Colonic mucosa (tissue), 4 donors: ENCODE data around the gene TMEM179. TPM values are rescaled to one million over a fixed set of nuclear protein-coding genes. Genes with fewer than 3 reads are reported as not detected.

Source experiments
- DNase-seq: peaks from one replicate; pipeline ENCODE4 v3.0.0-alpha.2; 2020
- H3K27ac ChIP-seq: fragments of 200-600 bp; one replicate; pipeline ENCODE4 v1.8.0; 2021
- H3K27me3 ChIP-seq: fragments of 200-600 bp; one replicate; pipeline ENCODE4 v1.8.0; 2021
- H3K36me3 ChIP-seq: fragments of 200-600 bp; one replicate; pipeline ENCODE4 v1.8.0; 2021
- H3K4me1 ChIP-seq: fragments of 200-600 bp; one replicate; pipeline ENCODE4 v1.8.0; 2021; ENCODE audit warnings: mild to moderate bottlenecking
- H3K4me3 ChIP-seq: fragments of 200-600 bp; one replicate; pipeline ENCODE4 v1.8.0; 2021
- H3K9ac ChIP-seq, 2 donors: one replicate each; pipeline ENCODE4 v1.7.0; 2013; ENCODE audit warnings: control low read depth in 2 of 2, low read depth in 2 of 2, low read length in 2 of 2
- H3K9me3 ChIP-seq: fragments of 200-600 bp; one replicate; pipeline ENCODE4 v1.8.0; 2021
- intact Hi-C: fragments of 100-400 bp; cut with DNase I; formaldehyde crosslinking; loops from one replicate; pipeline ENCODE4 v1.14.1; 2022
- total RNA-seq, 2 donors: library from RNA; stranded (reverse); fragmentation: NEBNext Ultra II Directional in 1 of 2; extraction: Animal tissue kit (Norgen Biotek cat#: 25700) in 1 of 2; gene quantifications; one replicate each; pipeline ENCODE4 v1.2.1, GENCODE V29; 2021
- TF ChIP-seq, protein P1 (sequence below): fragments of 200-600 bp; IDR thresholded peaks from one replicate; pipeline ENCODE4 v1.8.0; 2022; ENCODE audit warnings: antibody characterized with exemption, mild to moderate bottlenecking
- donor health status: healthy.
- donor health status: DM: no; HTN: no; CAD: no.
- donor health status: DM: no; HTN: no; CAD: no.

The TMEM179 gene
- total RNA-seq, 2 donors from 2014 or later = 0.69 TPM; not detected in 1

DNA sequence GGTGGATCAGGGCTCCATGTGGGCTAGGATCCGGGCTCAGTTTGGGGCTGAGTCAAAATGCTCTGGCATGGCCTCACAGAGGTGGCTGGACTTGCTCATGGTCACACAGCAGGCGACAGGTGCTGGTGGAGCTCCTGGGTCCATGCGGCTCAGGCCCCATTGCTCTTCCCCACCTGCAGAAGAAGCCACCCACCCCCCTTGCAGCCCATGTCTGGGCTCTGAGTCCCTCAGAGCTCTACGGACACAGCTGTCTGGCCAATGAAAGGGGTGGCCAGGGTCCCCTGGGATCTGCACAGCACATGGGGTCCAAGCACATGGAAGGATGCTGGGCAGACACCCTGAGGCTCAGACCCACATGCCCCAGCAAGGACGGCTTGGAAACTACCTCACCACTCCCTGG is 42.0 kb downstream of the TMEM179 start:
- H3K27ac ChIP-seq = no peak overlapping the region
- H3K4me3 ChIP-seq = no peak overlapping the region
- H3K9ac ChIP-seq = no peak overlapping the region
- no peaks in the 10 kb centered on the region for H3K4me1 ChIP-seq
- intact Hi-C loops = loop anchor here (2.0 to 10.0 kb wide), 2 partner anchors 426 to 468 kb away; no protein-coding TSS in a partner anchor
- no peak for DNase-seq
- no peaks in the 10 kb centered on the region for H3K9me3 ChIP-seq
- H3K27me3 ChIP-seq = no peaks in the 10 kb centered on the region
- TF ChIP-seq, protein P1, sequence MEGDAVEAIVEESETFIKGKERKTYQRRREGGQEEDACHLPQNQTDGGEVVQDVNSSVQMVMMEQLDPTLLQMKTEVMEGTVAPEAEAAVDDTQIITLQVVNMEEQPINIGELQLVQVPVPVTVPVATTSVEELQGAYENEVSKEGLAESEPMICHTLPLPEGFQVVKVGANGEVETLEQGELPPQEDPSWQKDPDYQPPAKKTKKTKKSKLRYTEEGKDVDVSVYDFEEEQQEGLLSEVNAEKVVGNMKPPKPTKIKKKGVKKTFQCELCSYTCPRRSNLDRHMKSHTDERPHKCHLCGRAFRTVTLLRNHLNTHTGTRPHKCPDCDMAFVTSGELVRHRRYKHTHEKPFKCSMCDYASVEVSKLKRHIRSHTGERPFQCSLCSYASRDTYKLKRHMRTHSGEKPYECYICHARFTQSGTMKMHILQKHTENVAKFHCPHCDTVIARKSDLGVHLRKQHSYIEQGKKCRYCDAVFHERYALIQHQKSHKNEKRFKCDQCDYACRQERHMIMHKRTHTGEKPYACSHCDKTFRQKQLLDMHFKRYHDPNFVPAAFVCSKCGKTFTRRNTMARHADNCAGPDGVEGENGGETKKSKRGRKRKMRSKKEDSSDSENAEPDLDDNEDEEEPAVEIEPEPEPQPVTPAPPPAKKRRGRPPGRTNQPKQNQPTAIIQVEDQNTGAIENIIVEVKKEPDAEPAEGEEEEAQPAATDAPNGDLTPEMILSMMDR = no peak
- H3K36me3 ChIP-seq = no peaks in the 10 kb centered on the region

DNA sequence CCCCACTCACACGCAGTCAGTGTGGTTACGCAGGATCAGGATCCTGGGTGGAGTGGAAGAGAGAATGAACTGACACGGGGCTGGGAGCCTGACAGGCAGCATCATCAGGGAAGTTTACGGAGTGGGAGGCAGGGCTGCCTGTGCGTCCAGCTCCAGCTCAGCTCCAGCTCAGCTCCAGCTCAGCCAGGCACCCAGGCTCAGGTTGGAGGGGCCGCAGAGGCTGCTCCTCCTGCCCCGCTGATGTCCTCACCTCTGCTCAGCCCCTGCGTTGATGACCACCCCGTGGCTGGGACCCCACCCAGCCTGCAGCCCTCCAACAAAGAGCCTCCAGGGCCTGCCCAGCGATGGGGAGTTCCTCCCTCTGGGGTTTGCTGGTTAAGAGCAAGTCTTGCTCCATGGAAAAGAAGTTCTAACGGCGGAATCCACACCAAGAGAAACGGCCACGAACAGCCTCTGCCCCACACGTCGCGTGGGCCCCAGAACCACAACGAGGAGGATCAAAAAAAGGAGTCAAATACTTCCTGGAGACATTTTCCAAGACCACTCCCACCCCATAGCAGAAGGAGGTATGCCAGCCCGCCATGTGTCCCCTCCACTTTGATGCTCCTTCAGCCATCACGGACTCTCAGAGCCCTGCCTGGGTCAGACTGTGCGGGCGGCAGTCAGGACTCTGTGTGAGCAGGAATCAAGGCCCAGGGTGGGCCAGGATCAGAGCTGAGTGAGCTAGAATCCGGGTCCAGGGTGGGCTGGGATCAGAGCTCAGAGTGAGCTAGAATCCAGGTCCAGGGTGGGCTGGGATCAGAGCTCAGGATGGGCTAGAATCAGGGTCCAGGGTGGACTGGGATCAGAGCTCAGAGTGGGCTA is 42.7 kb downstream of the TMEM179 start:
- Histone ChIP-seq H3K36me3 (no peaks in the 10 kb centered on the region), H3K27ac (no peak overlapping the region), H3K9me3 (no peaks in the 10 kb centered on the region), H3K4me3 (no peak overlapping the region), H3K9ac (no peak overlapping the region), H3K4me1 (no peaks in the 10 kb centered on the region), H3K27me3 (no peaks in the 10 kb centered on the region)
- TF ChIP-seq, protein P1 = no peak
- no peak for DNase-seq
- intact Hi-C loops = loop anchor here (2.0 to 10.0 kb wide), 2 partner anchors 425 to 467 kb away; no protein-coding TSS in a partner anchor

DNA sequence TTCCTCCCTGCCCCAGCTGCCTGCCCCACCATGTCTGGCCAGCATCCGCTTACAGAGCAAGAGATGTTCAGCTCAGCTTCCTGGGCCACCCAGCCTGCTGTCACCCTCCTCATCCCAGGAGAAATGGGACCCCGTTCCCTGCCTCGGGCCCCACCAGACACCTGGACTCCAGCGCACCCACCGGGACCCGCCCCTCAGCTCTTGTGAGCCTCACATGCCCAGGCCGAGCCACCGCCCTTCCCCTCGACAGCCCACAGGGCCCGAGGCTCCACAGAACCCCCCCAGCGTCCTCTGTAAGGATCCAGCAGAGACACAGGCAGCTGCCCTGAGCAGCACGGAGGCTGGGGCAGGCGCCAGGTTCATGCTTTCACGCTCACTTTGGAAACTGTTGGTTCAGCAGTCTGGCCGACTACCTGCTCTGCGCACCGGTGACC is 43.4 kb downstream of the TMEM179 start:
- intact Hi-C loops = loop anchor here (10.0 kb wide), 1 partner anchor 466 kb away; no protein-coding TSS in a partner anchor
- H3K9ac ChIP-seq = no peak overlapping the region
- no peaks in the 10 kb centered on the region for H3K27me3 ChIP-seq
- H3K27ac ChIP-seq = no peak overlapping the region
- H3K4me3 ChIP-seq = no peak overlapping the region
- no peaks in the 10 kb centered on the region for H3K36me3 ChIP-seq
- no peaks in the 10 kb centered on the region for H3K4me1 ChIP-seq
- DNase-seq = no peak
- H3K9me3 ChIP-seq = no peaks in the 10 kb centered on the region
- TF ChIP-seq, protein P1 = no peak

DNA sequence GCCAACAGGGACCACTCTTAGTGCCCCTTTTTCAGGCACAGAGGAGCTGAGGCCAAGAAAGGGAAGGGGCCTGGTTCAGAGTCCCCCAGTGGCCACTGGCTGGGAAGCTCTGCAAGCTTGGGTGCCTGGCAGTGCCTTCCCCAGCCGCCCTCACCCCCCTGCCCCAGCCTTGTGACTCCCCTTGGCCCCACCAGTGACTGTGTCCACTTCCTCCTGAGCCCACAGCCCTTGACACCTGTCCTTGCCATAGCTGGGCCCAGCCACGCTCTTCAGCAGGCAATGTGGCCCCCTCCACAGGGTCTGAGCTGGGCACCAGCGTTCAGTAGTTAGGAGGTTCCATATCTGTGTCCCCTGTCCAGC is 44.0 kb downstream of the TMEM179 start:
- H3K9ac ChIP-seq = no peak overlapping the region
- intact Hi-C loops = loop anchor here (10.0 kb wide), 1 partner anchor 466 kb away; no protein-coding TSS in a partner anchor
- no peaks in the 10 kb centered on the region for H3K27me3 ChIP-seq
- TF ChIP-seq, protein P1 = no peak
- H3K27ac ChIP-seq = no peak overlapping the region
- no peak for DNase-seq
- H3K4me1 ChIP-seq = no peaks in the 10 kb centered on the region
- no peaks in the 10 kb centered on the region for H3K36me3 ChIP-seq
- no peak overlapping the region for H3K4me3 ChIP-seq
- H3K9me3 ChIP-seq = no peaks in the 10 kb centered on the region

DNA sequence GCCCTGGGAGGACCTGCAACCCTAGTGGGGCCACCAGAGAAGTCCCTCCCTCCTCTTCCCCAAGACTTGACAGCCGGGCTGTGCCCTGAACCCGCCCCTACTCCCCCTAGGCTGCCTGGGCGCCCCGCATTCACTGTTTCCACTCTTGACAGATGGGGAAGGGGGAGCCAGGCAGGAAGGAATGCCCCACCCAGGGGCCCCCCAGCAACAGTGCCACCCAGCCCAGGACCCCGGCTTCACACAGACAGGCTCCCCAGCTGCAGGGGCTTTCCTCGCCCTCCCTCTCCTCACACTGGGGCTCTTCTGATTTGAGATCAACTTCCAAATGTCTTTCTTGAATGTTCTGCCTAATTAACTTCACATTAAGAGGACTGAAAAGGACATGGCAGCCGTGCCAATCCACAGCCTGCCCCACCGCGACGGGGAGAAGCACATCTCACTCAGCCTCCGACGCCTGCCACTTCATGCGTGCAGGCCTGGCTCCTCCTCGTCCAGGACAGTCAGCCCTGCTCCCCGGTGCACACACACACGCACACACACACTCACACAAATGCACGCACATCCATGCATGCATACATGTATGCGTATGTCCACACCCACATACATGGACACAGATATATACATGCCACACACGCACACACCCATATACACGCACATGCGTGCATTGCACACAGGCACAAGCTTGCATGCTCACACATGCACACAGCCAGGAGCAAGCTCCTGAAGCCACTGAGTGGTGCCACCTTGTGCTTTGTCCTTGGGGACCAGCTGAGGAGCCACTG is 44.6 kb downstream of the TMEM179 start:
- Histone ChIP-seq H3K36me3 (no peaks in the 10 kb centered on the region), H3K27ac (no peak overlapping the region), H3K4me1 (no peaks in the 10 kb centered on the region), H3K9ac (no peak overlapping the region), H3K4me3 (no peak overlapping the region), H3K9me3 (no peaks in the 10 kb centered on the region), H3K27me3 (no peaks in the 10 kb centered on the region)
- TF ChIP-seq, protein P1 = no peak
- no peak for DNase-seq
- intact Hi-C loops = loop anchor here (10.0 kb wide), 1 partner anchor 465 kb away; no protein-coding TSS in a partner anchor
